B cell (primary cell): ENCODE data around the gene KCNQ2.

Source experiments
- CTCF ChIP-seq: fragments of 200-600 bp; IDR thresholded peaks from one replicate; pipeline ENCODE4 v1.8.0; 2022; ENCODE audit warnings: antibody characterized with exemption, mild to moderate bottlenecking
- EZH2 ChIP-seq: IDR thresholded peaks from 2 replicates; pipeline ENCODE4 v1.6.1; 2012; ENCODE audit warnings: borderline replicate concordance, low read depth, mild to moderate bottlenecking, moderate library complexity, low read length; ENCODE audit not compliant: insufficient read depth, poor library complexity, severe bottlenecking

GRCh38 chr20:63519668-63520503, 47.4 kb upstream of the KCNQ2 start:
- TF ChIP-seq CTCF (peak; percentile 15), EZH2 (no peak)
